H1 (cell line): Measurements from ENCODE around the gene ARID4B. TPM values are rescaled to one million over a fixed set of nuclear protein-coding genes. Genes with fewer than 3 reads are reported as not detected.

ENCODE experiments used
- CHD2 ChIP-seq: IDR thresholded peaks from 2 replicates; pipeline ENCODE4 v1.6.1; 2012; ENCODE audit warnings: low read length, improper control_type of control experiment
- EZH2 ChIP-seq: fragments of 200-600 bp; sonication (generic); IDR thresholded peaks from 2 replicates; pipeline ENCODE4 v1.7.1; 2012; ENCODE audit warnings: low read depth, mild to moderate bottlenecking, moderate library complexity, low read length, inconsistent platforms; ENCODE audit not compliant: severe bottlenecking
- GABPA ChIP-seq: IDR thresholded peaks from 2 replicates; pipeline ENCODE4 v1.6.1; 2011; ENCODE audit warnings: mild to moderate bottlenecking, low read length, moderate library complexity, borderline replicate concordance; ENCODE audit not compliant: insufficient read depth
- TEAD4 ChIP-seq: IDR thresholded peaks from 2 replicates; pipeline ENCODE4 v1.6.1; 2012; ENCODE audit warnings: low read depth, low read length, inconsistent platforms, mixed read lengths
- YY1 ChIP-seq: IDR thresholded peaks from 2 replicates; pipeline ENCODE4 v1.6.1; 2011; ENCODE audit warnings: low read depth, mild to moderate bottlenecking, low read length
- polyA plus RNA-seq, 7 experiments: library from polyadenylated mRNA; depleted of rRNA in 3 of 7; stranded (reverse) in 5 of 7; unstranded in 2 of 7; fragments of >200 nt in 5 of 7; fragments of 200-250 nt in 2 of 7; gene quantifications; 1 replicate in 5 of 7; 2 replicates in 1 of 7; 4 replicates in 1 of 7; pipeline versions ENCODE4 v1.2.1 to v1.2.3, GENCODE V29; 2011 to 2013; ENCODE audit warnings: missing spikeins in 2 of 7, mixed read lengths in 2 of 7
- total RNA-seq: library from RNA; stranded (reverse); fragmentation: NEBNext Ultra II Directional; extraction: Animal tissue kit (Norgen Biotek cat#: 25700); gene quantifications from 2 replicates; pipeline ENCODE4 v1.2.1, GENCODE V29; 2021

The ARID4B gene
- total and polyA plus RNA-seq, 2 of the 8 experiments (the other 6 are each of a cell fraction or from before 2014, with no cell fraction given): 5.1 to 28.8 TPM

DNA sequence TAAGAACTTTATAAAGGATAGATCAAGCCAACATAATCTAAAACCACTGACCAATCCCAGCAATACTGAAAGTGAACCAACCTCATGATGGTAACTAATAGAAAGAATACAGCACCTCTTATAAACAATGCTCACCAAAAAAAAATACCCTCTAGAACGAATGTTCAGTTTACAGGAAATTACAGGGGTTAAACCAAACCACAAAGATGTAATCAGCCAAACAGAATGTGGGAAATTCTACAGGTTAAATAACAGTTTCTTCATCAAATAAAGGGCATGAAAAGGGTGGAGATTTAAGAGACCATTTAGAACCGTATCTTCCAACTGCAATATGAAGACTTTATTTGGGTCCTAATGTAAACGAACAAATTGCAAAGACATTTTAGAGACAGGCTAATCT lies 30.4 kb downstream of the ARID4B start (continued):
- TF ChIP-seq CHD2 (no peak), GABPA (no peak), TEAD4 (no peak), EZH2 (no peak), YY1 (no peak)
- TF ChIP-seq, all 59 proteins: peak for 0
